Suprapubic skin (tissue), 4 donors: ENCODE measurements around the gene MEI1.

Experiments used
- POLR2A ChIP-seq, 2 donors: fragments of 450-650 bp; IDR thresholded peaks; one replicate each; pipeline ENCODE4 v1.6.1; 2017; ENCODE audit warnings: antibody characterized with exemption in 2 of 2, mild to moderate bottlenecking in 2 of 2, moderate library complexity in 2 of 2
- POLR2AphosphoS5 ChIP-seq, 3 donors: sonication (generic); formaldehyde crosslinking; IDR thresholded peaks; one replicate each; pipeline ENCODE4 v1.6.1; 2017; ENCODE audit warnings: antibody characterized with exemption in 3 of 3
- TF ChIP-seq, protein P1 (sequence below), 2 donors: fragments of 200-600 bp in 1 of 2; fragments of 450-650 bp in 1 of 2; sonication (generic) in 1 of 2; IDR thresholded peaks; one replicate each; pipeline ENCODE4 v1.5.1; 2016 to 2019; ENCODE audit warnings: antibody characterized with exemption in 2 of 2, mild to moderate bottlenecking in 1 of 2, moderate library complexity in 1 of 2

DNA sequence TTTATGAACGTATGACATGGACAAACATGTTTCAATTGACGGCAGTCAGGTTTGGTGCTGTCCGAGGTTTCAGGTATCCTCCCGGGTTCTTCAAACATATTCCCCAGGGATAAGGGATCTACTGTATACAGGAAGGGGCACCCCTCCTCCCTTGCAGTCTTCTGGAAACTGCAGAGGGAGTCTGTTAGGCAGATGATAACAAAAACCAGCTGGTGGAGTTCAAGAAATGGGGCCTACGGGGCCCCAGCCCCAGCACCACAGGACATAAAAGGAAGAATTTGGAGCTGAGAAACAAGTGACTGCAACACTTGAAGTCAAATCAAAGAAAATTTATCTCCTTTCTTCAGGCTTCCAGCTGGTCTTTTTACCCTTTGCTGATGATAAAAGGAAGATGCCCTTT, 42.7 kb upstream of the MEI1 start:
- TF ChIP-seq, protein P1, sequence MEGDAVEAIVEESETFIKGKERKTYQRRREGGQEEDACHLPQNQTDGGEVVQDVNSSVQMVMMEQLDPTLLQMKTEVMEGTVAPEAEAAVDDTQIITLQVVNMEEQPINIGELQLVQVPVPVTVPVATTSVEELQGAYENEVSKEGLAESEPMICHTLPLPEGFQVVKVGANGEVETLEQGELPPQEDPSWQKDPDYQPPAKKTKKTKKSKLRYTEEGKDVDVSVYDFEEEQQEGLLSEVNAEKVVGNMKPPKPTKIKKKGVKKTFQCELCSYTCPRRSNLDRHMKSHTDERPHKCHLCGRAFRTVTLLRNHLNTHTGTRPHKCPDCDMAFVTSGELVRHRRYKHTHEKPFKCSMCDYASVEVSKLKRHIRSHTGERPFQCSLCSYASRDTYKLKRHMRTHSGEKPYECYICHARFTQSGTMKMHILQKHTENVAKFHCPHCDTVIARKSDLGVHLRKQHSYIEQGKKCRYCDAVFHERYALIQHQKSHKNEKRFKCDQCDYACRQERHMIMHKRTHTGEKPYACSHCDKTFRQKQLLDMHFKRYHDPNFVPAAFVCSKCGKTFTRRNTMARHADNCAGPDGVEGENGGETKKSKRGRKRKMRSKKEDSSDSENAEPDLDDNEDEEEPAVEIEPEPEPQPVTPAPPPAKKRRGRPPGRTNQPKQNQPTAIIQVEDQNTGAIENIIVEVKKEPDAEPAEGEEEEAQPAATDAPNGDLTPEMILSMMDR (IDR thresholded peaks at IDR 0.05) = no peak
- TF ChIP-seq POLR2AphosphoS5 (IDR thresholded peaks at IDR 0.05) (no peak), POLR2A (IDR thresholded peaks at IDR 0.05) (no peak)
